Gastroesophageal sphincter (tissue), 4 donors: ENCODE measurements around the gene LMO2. TPM values are rescaled to one million over a fixed set of nuclear protein-coding genes. Genes with fewer than 3 reads are reported as not detected.
A peak's percentile ranks its signal among the peaks of the same experiment; 100 is the strongest.

Experiments used
- ATAC-seq: fragments of 150-250 bp; one replicate; pipeline ENCODE4 v1.9.1; 2016; ENCODE audit warnings: mild to moderate bottlenecking, moderate library complexity
- H3K27ac ChIP-seq, 4 donors: fragments of 200-600 bp; sonication (generic) in 3 of 4; 1 replicate in 3 of 4; 2 replicates in 1 of 4; pipeline ENCODE4 v1.5.1; 2016 to 2019
- H3K27me3 ChIP-seq: fragments of 200-600 bp; sonication (generic); one replicate; pipeline ENCODE4 v1.5.1; 2019
- H3K36me3 ChIP-seq, 2 donors: fragments of 200-600 bp; sonication (generic); one replicate each; pipeline ENCODE4 v1.5.1; 2019; ENCODE audit warnings: control low read depth in 1 of 2
- H3K4me1 ChIP-seq, 3 donors: fragments of 200-600 bp; sonication (generic); 1 replicate in 2 of 3; 2 replicates in 1 of 3; pipeline ENCODE4 v1.5.1; 2016 to 2019; ENCODE audit warnings: control low read depth in 2 of 3
- H3K4me3 ChIP-seq, 2 donors: fragments of 200-600 bp; sonication (generic); one replicate each; pipeline ENCODE4 v1.5.1; 2019; ENCODE audit warnings: mild to moderate bottlenecking in 1 of 2, moderate library complexity in 1 of 2
- H3K9me3 ChIP-seq, 3 donors: fragments of 200-600 bp; sonication (generic); one replicate each; pipeline ENCODE4 v1.5.1; 2017 to 2019; ENCODE audit warnings: control low read depth in 2 of 3
- EP300 ChIP-seq: sonication (generic); formaldehyde crosslinking; IDR thresholded peaks from one replicate; pipeline ENCODE4 v1.6.1; 2017; ENCODE audit warnings: antibody characterized with exemption, mild to moderate bottlenecking
- POLR2A ChIP-seq, 2 donors: fragments of 450-650 bp; IDR thresholded peaks; one replicate each; pipeline ENCODE4 v1.6.1; 2017; ENCODE audit warnings: antibody characterized with exemption in 2 of 2, mild to moderate bottlenecking in 2 of 2, moderate library complexity in 1 of 2
- POLR2AphosphoS5 ChIP-seq: sonication (generic); formaldehyde crosslinking; IDR thresholded peaks from one replicate; pipeline ENCODE4 v1.6.1; 2017; ENCODE audit warnings: antibody characterized with exemption
- WGBS, 2 donors: methylation state at CpG; one replicate each; pipeline ENCODE4 v1.1.5; 2018; ENCODE audit warnings: low coverage in 1 of 2; 5-methylcytosine and 5-hydroxymethylcytosine counted together
- total RNA-seq, 4 donors: library from RNA; depleted of rRNA; stranded (reverse); fragments of >200 nt; gene quantifications; one replicate each; pipeline ENCODE4 v1.1.0, GENCODE V29; 2016
- TF ChIP-seq, protein P1 (sequence below), 4 experiments: fragments of 200-600 bp in 2 of 4; fragments of 450-650 bp in 2 of 4; sonication (generic) in 1 of 4; IDR thresholded peaks; one replicate each; pipeline ENCODE4 v1.5.1; 2017 to 2019; ENCODE audit warnings: antibody characterized with exemption in 4 of 4, mild to moderate bottlenecking in 2 of 4, moderate library complexity in 2 of 4

LMO2 gene
- total RNA-seq, 4 donors from 2014 or later, result 7.0 to 24.2 (median 14.8) TPM

DNA sequence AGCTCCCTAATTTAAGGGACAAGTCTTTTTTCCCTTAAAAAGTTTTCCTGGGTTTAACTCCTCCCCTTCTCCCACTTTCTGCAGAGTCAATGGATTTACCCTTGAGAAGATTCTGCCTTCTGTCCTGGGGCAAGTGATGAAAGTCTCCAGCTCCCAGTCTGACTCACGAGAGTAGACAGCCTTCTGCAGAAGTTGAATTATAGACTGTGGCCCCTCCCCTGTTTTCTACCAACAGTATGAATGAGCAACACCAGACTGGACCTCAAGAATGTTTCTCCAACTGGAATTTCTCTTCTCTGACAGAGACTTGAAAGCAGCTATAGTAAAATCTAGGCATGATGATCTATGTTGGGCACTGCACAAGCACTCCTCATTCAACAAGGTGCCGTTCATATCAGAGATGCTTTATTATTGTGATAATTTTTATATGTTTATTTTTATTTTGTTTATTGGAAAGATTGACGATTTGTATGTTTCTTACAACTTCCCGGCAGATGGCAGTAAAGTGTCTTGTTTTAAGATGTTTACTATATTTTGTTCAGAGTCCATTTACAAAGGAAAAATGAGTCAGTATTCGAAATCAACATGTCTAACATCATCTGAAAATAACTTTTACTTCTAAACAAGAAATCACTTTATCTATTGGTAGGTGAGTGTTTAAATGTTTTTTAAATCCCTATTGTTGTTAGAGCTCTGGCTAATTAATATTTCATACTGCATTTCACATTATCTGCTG, 56.6 kb downstream of the LMO2 start:
- no peak overlapping the region for H3K4me3 ChIP-seq
- no peaks in the 10 kb centered on the region for H3K36me3 ChIP-seq
- no peak for ATAC-seq
- no peak overlapping the region for H3K27ac ChIP-seq
- no peaks in the 10 kb centered on the region for H3K9me3 ChIP-seq
- 28 to 30% methylated on average over 4 to 5 of the region's 5 CpGs for WGBS, 2 donors
- TF ChIP-seq POLR2AphosphoS5, result no peak
- TF ChIP-seq, protein P1, sequence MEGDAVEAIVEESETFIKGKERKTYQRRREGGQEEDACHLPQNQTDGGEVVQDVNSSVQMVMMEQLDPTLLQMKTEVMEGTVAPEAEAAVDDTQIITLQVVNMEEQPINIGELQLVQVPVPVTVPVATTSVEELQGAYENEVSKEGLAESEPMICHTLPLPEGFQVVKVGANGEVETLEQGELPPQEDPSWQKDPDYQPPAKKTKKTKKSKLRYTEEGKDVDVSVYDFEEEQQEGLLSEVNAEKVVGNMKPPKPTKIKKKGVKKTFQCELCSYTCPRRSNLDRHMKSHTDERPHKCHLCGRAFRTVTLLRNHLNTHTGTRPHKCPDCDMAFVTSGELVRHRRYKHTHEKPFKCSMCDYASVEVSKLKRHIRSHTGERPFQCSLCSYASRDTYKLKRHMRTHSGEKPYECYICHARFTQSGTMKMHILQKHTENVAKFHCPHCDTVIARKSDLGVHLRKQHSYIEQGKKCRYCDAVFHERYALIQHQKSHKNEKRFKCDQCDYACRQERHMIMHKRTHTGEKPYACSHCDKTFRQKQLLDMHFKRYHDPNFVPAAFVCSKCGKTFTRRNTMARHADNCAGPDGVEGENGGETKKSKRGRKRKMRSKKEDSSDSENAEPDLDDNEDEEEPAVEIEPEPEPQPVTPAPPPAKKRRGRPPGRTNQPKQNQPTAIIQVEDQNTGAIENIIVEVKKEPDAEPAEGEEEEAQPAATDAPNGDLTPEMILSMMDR (IDR thresholded peaks at IDR 0.05), result peak in 2 of 4 experiments; percentile 9 to 19
- H3K4me1 ChIP-seq, result no peaks in the 10 kb centered on the region
- H3K27me3 ChIP-seq, result peaks cover 44% of the 10 kb centered on the region

DNA sequence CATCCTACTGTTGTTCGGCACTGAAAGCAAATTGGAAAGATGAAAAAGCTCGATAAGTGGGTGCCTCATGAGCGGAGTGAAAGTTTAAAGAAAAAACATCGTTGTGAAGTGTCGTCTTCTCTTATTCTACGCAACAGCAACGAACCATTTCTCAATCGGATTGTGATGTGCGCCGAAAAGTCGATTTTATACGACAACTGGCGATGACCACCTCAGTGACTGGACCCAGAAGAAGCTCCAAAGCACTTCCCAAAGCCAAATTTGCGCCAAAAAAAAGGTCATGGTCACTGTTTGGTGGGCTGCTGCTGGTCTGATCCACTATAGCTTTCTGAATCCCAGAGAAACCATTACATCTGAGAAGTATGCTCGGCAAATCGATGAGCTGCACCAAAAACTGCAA, 59.2 kb downstream of the LMO2 start:
- Histone ChIP-seq H3K27me3 (peaks cover 55% of the 10 kb centered on the region), H3K9me3 (no peaks in the 10 kb centered on the region), H3K4me3 (no peak overlapping the region), H3K36me3 (no peaks in the 10 kb centered on the region), H3K27ac (no peak overlapping the region), H3K4me1 (peaks cover 0 to 10% (median 6%) of the 10 kb centered on the region in 3 donors)
- 90 to 93% methylated on average over 14 to 16 of the region's 16 CpGs for WGBS, 2 donors
- ATAC-seq, result no peak
- TF ChIP-seq POLR2A (IDR thresholded peaks at IDR 0.05) (no peak), EP300 (no peak), POLR2AphosphoS5 (no peak)
- TF ChIP-seq, protein P1 (IDR thresholded peaks at IDR 0.05), result no peak

DNA sequence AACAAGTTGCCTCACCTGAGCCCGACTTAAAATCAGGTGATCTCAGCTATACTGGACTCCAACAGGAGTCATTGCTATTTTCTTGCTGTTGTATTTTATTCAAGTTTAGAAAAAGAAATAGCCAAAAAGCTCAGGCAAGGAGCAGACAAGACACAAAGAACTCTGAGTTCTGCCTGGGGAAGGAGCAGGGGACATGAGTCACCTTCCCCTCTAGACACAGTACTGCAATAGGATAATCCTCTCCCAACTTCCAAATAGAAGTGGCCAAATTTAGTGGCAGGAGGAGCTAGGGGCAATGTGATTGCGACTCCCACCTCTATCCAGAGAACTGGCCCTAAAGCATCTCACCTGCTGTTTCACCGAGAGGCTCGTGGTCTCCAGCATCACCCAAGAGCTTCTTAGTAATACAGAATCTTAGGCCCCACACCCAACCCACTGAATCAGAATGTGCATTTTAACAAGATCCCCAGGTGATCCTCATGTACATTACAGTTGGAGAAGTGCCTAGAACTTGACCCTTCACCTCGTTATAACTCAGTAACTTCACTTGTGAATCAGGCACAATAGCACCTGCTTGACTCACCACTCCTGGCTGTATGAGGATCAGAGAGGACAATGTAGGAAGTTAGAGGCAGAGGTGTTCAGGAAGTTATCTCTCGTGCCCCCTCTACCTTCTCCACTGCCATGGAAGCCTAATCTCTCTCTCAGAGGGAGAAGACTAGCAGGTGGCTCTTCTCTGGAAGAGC, 60.8 kb downstream of the LMO2 start:
- no peaks in the 10 kb centered on the region for H3K36me3 ChIP-seq
- no peak overlapping the region for H3K27ac ChIP-seq
- WGBS, 2 donors, result 28 to 65% methylated on average over 2 to 4 of the region's 6 CpGs
- H3K4me1 ChIP-seq, result peaks cover 0 to 10% (median 6%) of the 10 kb centered on the region in 3 donors
- no peaks in the 10 kb centered on the region for H3K9me3 ChIP-seq
- H3K27me3 ChIP-seq, result peaks cover 63% of the 10 kb centered on the region
- TF ChIP-seq POLR2A (IDR thresholded peaks at IDR 0.05) (no peak), POLR2AphosphoS5 (no peak), EP300 (no peak)
- TF ChIP-seq, protein P1 (IDR thresholded peaks at IDR 0.05), result no peak
- ATAC-seq, result no peak
- no peak overlapping the region for H3K4me3 ChIP-seq

DNA sequence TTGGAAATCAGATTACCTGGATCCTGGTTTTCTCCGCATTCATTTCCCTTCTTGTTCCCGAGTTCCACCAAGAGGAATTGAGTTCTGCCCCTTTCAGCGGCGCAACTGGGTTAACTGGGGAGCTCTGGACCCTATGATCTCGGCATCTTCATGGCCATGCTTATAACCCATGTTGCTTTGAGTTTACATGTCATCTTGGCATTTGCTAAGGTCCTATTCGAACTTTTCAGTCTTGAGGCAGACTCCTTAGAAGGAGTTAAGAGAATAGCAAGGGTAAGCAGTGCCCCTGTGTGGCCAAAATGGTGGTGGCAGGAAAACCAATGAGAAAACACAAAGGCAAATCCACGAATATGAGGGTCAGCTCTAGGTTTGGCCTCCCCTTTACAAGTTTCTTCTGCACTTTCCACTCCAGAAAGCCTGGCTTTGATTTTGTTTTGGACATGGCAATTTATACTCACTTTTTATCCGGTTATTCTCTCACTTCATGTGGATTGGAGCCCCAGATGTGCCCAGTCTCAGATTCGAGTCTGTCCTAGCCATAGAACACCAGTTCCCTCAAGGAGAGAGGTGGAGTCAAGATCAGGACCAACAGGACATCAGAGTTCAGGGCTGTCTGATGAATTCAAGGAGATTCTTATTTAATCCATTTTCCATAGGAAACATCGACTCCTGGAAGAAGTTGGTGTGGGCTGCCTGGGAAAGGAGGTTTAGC, 62.3 kb downstream of the LMO2 start:
- peaks cover 72% of the 10 kb centered on the region for H3K27me3 ChIP-seq

More for the DNA sequence above, 62.3 kb downstream of the LMO2 start:
- WGBS, 2 donors, result 0 to 15% methylated on average over 3 to 10 of the region's 10 CpGs
- H3K36me3 ChIP-seq, result no peaks in the 10 kb centered on the region
- peak overlapping the region in 1 of 4 donors; percentile 26 for H3K27ac ChIP-seq
- peak overlapping the region; percentile 23 to 51 for H3K4me3 ChIP-seq
- peaks cover 0 to 10% (median 6%) of the 10 kb centered on the region in 3 donors for H3K4me1 ChIP-seq
- no peaks in the 10 kb centered on the region for H3K9me3 ChIP-seq
- TF ChIP-seq POLR2A (IDR thresholded peaks at IDR 0.05), result no peak
- TF ChIP-seq, protein P1 (IDR thresholded peaks at IDR 0.05), result peak; percentile 59 to 83 (median 74)
- peak; percentile 77 for ATAC-seq
